H1 (cell line): ENCODE data around the gene SLC12A6. TPM values are rescaled to one million over a fixed set of nuclear protein-coding genes. Genes with fewer than 3 reads are reported as not detected.

Experiments
- BACH1 ChIP-seq: IDR thresholded peaks from 2 replicates; pipeline ENCODE4 v1.6.1; 2012; ENCODE audit warnings: low read length, improper control_type of control experiment
- PHF8 ChIP-seq: fragments of 200-600 bp; sonication (generic); conservative IDR thresholded peaks from 2 replicates; pipeline ENCODE4 v1.7.1; 2012; ENCODE audit warnings: low read depth, mild to moderate bottlenecking, inconsistent platforms, low read length, moderate library complexity
- RAD21 ChIP-seq, 2 experiments: IDR thresholded peaks in 1 of 2; conservative IDR thresholded peaks in 1 of 2; 2 replicates each; pipeline ENCODE4 v1.6.1; 2011; ENCODE audit warnings: low read depth in 2 of 2, low read length in 2 of 2, improper control_type of control experiment in 1 of 2, inconsistent platforms in 1 of 2, mild to moderate bottlenecking in 1 of 2, moderate library complexity in 1 of 2
- polyA plus RNA-seq, 7 experiments: library from polyadenylated mRNA; depleted of rRNA in 3 of 7; stranded (reverse) in 5 of 7; unstranded in 2 of 7; fragments of >200 nt in 5 of 7; fragments of 200-250 nt in 2 of 7; gene quantifications; 1 replicate in 5 of 7; 2 replicates in 1 of 7; 4 replicates in 1 of 7; pipeline versions ENCODE4 v1.2.1 to v1.2.3, GENCODE V29; 2011 to 2013; ENCODE audit warnings: missing spikeins in 2 of 7, mixed read lengths in 2 of 7
- total RNA-seq: library from RNA; stranded (reverse); fragmentation: NEBNext Ultra II Directional; extraction: Animal tissue kit (Norgen Biotek cat#: 25700); gene quantifications from 2 replicates; pipeline ENCODE4 v1.2.1, GENCODE V29; 2021

SLC12A6 gene
- total and polyA plus RNA-seq, 2 of the 8 experiments (the other 6 are each of a cell fraction or from before 2014, with no cell fraction given), result 9.2 to 11.1 TPM

GRCh38 chr15:34325368-34325767 lies 12.2 kb downstream of the SLC12A6 start (continued):
- TF ChIP-seq PHF8 (no peak), RAD21 (IDR thresholded peaks at IDR 0.05 in 1 of 2, conservative IDR thresholded peaks at IDR 0.05 in 1 of 2; ENCODE audit: low read depth in 2 of 2, low read length in 2 of 2) (no peak), BACH1 (no peak)
